Vagina (tissue), 2 donors: ENCODE results near the gene UBR3. TPM values are rescaled to one million over a fixed set of nuclear protein-coding genes. Genes with fewer than 3 reads are reported as not detected.

Source experiments
- DNase-seq, 2 donors: peaks; one replicate each; pipeline ENCODE4 v3.0.0-alpha.2; 2017; ENCODE audit errors: extremely low spot score in 2 of 2
- H3K27ac ChIP-seq: fragments of 200-600 bp; sonication (generic); one replicate; pipeline ENCODE4 v1.5.1; 2019
- H3K27me3 ChIP-seq: fragments of 200-600 bp; sonication (generic); one replicate; pipeline ENCODE4 v1.5.1; 2019
- H3K36me3 ChIP-seq, 2 donors: fragments of 200-600 bp; sonication (generic); one replicate each; pipeline ENCODE4 v1.5.1; 2017 to 2019
- H3K4me1 ChIP-seq: fragments of 200-600 bp; sonication (generic); one replicate; pipeline ENCODE4 v1.5.1; 2019
- H3K4me3 ChIP-seq, 2 donors: fragments of 200-600 bp; sonication (generic); 1 replicate in 1 of 2; 2 replicates in 1 of 2; pipeline ENCODE4 v1.5.1; 2016 to 2019
- H3K9me3 ChIP-seq: fragments of 200-600 bp; sonication (generic); one replicate; pipeline ENCODE4 v1.5.1; 2019
- CTCF ChIP-seq, 3 experiments: fragments of 450-650 bp in 2 of 3; fragments of 200-600 bp in 1 of 3; sonication (generic) in 1 of 3; IDR thresholded peaks; one replicate each; pipeline ENCODE4 v1.5.1; 2017 to 2019; ENCODE audit warnings: antibody characterized with exemption in 3 of 3, mild to moderate bottlenecking in 2 of 3, moderate library complexity in 2 of 3
- POLR2A ChIP-seq, 2 donors: fragments of 450-650 bp; IDR thresholded peaks; one replicate each; pipeline ENCODE4 v1.6.1; 2017; ENCODE audit warnings: antibody characterized with exemption in 2 of 2, mild to moderate bottlenecking in 2 of 2, moderate library complexity in 2 of 2
- POLR2AphosphoS5 ChIP-seq, 2 donors: sonication (generic); formaldehyde crosslinking; IDR thresholded peaks; one replicate each; pipeline ENCODE4 v1.9.0; 2017; ENCODE audit warnings: antibody characterized with exemption in 2 of 2, mild to moderate bottlenecking in 2 of 2, low read depth in 1 of 2; ENCODE audit not compliant: insufficient read depth in 1 of 2
- intact Hi-C: fragments of 100-400 bp; cut with DNase I; formaldehyde crosslinking; loops from one replicate; pipeline ENCODE4 v1.15.1; 2023
- total RNA-seq: library from RNA; depleted of rRNA; stranded (reverse); fragments of >200 nt; gene quantifications from one replicate; pipeline ENCODE4 v1.2.3, GENCODE V29; 2016

UBR3 gene
- total RNA-seq, 1 donor from 2014 or later: 59.2 TPM

GRCh38 chr2:169823996-169824372 is 3.3 kb upstream of the UBR3 start:
- H3K27me3 ChIP-seq: no peaks in the 10 kb centered on the region
- H3K27ac ChIP-seq: peak overlapping the region; percentile 71
- no peaks in the 10 kb centered on the region for H3K9me3 ChIP-seq
- H3K36me3 ChIP-seq: peaks cover 0 to under 1% of the 10 kb centered on the region in 2 donors
- DNase-seq: no peak
- peaks cover 46% of the 10 kb centered on the region for H3K4me1 ChIP-seq
- TF ChIP-seq CTCF (IDR thresholded peaks at IDR 0.05) (no peak), POLR2A (IDR thresholded peaks at IDR 0.05) (no peak), POLR2AphosphoS5 (IDR thresholded peaks at IDR 0.05; ENCODE audit: insufficient read depth in 1 of 2, low read depth in 1 of 2) (no peak)
- peak overlapping the region; percentile 65 to 74 for H3K4me3 ChIP-seq
- intact Hi-C loops: no loop called here

- H3K9me3 ChIP-seq: no peaks in the 10 kb centered on the region
- peak within 1 kb of the TSS; percentile 71 for H3K27ac ChIP-seq
- H3K4me3 ChIP-seq: peak within 1 kb of the TSS; percentile 65 to 74
- peak; percentile 75 to 96 (median 87) for TF ChIP-seq CTCF (IDR thresholded peaks at IDR 0.05)
- peak in 1 of 2 donors; percentile 41 for TF ChIP-seq POLR2A (IDR thresholded peaks at IDR 0.05)
- peak in 1 of 2 donors; percentile 75 for TF ChIP-seq POLR2AphosphoS5 (IDR thresholded peaks at IDR 0.05; ENCODE audit: insufficient read depth in 1 of 2, low read depth in 1 of 2)
- H3K4me1 ChIP-seq: peaks cover 53% of the 10 kb centered on the region
- H3K36me3 ChIP-seq: no peaks in the 10 kb centered on the region
- H3K27me3 ChIP-seq: no peaks in the 10 kb centered on the region
- peak in 1 of 2 donors; percentile 89 for DNase-seq
- intact Hi-C loops: no loop called here
These were observed 2.6 kb upstream of the UBR3 start, which contains the start of gene METTL5 for GRCh38 chr2:169824373-169825333. Gene METTL5, minus strand, starts transcription at chr2:169824905. Its CDS starts 308 bp downstream, at chr2:169824597.

GRCh38 chr2:169828141-169828811 is 1.0 kb downstream of the UBR3 start:
- Histone ChIP-seq H3K27me3 (no peaks in the 10 kb centered on the region), H3K27ac (peak overlapping the region; percentile 81), H3K36me3 (no peaks in the 10 kb centered on the region), H3K4me1 (peaks cover 72% of the 10 kb centered on the region), H3K9me3 (no peaks in the 10 kb centered on the region), H3K4me3 (peak overlapping the region; percentile 95 to 97)
- DNase-seq: peak in 1 of 2 donors; percentile 87
- intact Hi-C loops: no loop called here
- TF ChIP-seq POLR2AphosphoS5 (IDR thresholded peaks at IDR 0.05; ENCODE audit: insufficient read depth in 1 of 2, low read depth in 1 of 2) (no peak), POLR2A (IDR thresholded peaks at IDR 0.05) (no peak), CTCF (IDR thresholded peaks at IDR 0.05) (no peak)

GRCh38 chr2:169834401-169834800 is 7.1 kb downstream of the UBR3 start:
- DNase-seq: no peak
- Histone ChIP-seq H3K27ac (no peak overlapping the region), H3K4me1 (peaks cover 43% of the 10 kb centered on the region)

More at GRCh38 chr2:169834401-169834800, 7.1 kb downstream of the UBR3 start:
- intact Hi-C loops: no loop called here
- no peak for TF ChIP-seq POLR2AphosphoS5 (IDR thresholded peaks at IDR 0.05; ENCODE audit: insufficient read depth in 1 of 2, low read depth in 1 of 2)
- no peak for TF ChIP-seq CTCF (IDR thresholded peaks at IDR 0.05)
- TF ChIP-seq POLR2A (IDR thresholded peaks at IDR 0.05): no peak
- Histone ChIP-seq H3K27me3 (no peaks in the 10 kb centered on the region), H3K9me3 (no peaks in the 10 kb centered on the region), H3K36me3 (no peaks in the 10 kb centered on the region), H3K4me3 (no peak overlapping the region)
